ENCODE data around the gene COX7A1.

Gene COX7A1

GRCh38 chr19:36101550-36102327, 50.5 kb downstream of the COX7A1 start:
- no peak for TF ChIP-seq MYC (IDR thresholded peaks at IDR 0.05; ENCODE audit: low read depth, low read length)
- TF ChIP-seq POLR2A (IDR thresholded peaks at IDR 0.05; ENCODE audit: extremely low read depth, insufficient read length), result no peak
- no peak for TF ChIP-seq CTCF (IDR thresholded peaks at IDR 0.05; ENCODE audit: low read depth, low read length)
- TF ChIP-seq MAX (IDR thresholded peaks at IDR 0.05; ENCODE audit: low read depth, low read length), result no peak
- H3K4me3 ChIP-seq (ENCODE audit: low read depth, low read length), result no peak overlapping the region
- DNase-seq (ENCODE audit: low read depth), result no peak
